ENCODE data around the gene SLC27A5. TPM values are rescaled to one million over a fixed set of nuclear protein-coding genes. Genes with fewer than 3 reads are reported as not detected.
"Not testable (repeated sequence)": the region's sequence is repeated elsewhere in the genome, so short reads cannot be mapped to it uniquely, and the experiment has no call there.

Gene SLC27A5
- total RNA-seq, 2 experiments from 2014 or later = 16.8 to 17.1 TPM

DNA sequence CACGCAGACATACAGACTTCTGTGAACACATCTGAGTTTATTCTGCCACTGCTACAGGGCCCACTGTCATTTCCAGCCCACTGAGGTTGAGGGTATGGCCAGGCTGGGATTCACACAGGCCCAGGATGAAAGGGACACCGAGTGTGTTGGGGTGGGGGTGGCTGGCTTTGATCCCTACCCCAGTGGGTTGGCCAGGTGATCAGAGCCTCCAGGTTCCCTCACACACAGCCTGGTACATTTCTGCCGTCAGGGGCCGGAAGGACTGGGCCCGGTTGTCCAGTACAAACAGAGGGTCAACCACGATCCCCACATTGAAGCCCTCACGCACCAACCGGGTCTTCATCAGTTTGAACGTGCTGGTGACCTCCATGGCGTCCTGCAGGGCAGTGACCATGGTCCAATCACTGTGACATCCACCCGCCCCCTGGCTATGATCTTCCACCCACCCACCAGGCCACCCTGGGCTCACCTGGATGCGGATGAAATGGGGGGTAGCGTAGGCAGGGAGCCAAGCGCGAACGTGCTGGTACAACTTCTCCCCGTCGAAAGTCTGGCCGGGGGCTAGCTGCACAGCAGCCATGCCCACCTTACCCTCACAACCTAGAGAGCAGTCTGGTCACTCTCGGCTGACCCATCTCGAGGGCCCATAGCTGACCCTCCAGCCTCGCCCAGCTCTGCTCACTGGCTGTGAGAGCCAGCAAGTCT is 13.3 kb downstream of the SLC27A5 start:
- ChIA-PET POLR2A (interaction anchor here (2.2 to 2.9 kb wide), 2 partner anchors 9 to 10 kb away, joined by 8 to 11 read pairs; no protein-coding TSS in a partner anchor), CTCF (interaction anchor here (0.8 to 2.2 kb wide), 3 partner anchors 10 to 16 kb away, joined by 3 to 12 read pairs (median 6); no protein-coding TSS in a partner anchor)
- DNase-seq = no peak
- Mint-ChIP-seq H3K4me3 (peak overlapping the region; percentile 93), H3K27me3 (no peaks in the 10 kb centered on the region), H3K36me3 (ENCODE audit: low read depth) (peaks cover 9% of the 10 kb centered on the region), H3K9me3 (peaks cover 8% of the 10 kb centered on the region), H3K4me1 (peaks cover 33% of the 10 kb centered on the region), H3K27ac (peak overlapping the region; percentile 81)

DNA sequence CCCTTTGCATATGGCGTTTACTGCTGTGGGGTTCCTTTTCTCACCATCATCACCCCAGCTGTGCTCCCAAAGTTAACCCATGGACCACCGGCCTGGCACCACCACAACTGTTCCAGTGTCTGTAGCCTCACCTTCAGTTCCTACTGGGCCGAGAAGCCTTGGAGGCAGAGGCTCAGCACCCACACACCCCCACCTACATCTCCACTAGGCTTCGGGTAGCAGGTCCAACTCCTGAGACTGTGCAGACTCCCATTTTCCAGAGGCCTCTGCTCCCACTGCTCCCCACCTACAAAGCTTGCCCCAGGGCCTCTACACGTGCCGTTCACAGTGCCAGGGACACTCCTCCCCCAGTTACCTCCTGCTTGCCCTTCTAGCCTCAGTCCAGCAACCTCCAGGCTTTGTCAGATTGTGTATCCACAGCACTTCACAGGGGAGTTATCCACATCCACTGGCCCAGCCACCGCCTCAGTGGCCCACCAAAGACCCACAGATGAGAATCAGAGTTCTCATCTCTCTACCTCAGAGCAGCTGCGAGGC is 14.1 kb downstream of the SLC27A5 start:
- ChIA-PET CTCF (interaction anchor here (0.8 kb wide), 1 partner anchor 16 kb away, joined by 3 read pairs; no protein-coding TSS in a partner anchor), POLR2A (no interaction called here)
- H3K4me3 Mint-ChIP-seq = peak overlapping the region; percentile 93
- H3K9me3 Mint-ChIP-seq = peaks cover 8% of the 10 kb centered on the region
- H3K36me3 Mint-ChIP-seq (ENCODE audit: low read depth) = peaks cover 9% of the 10 kb centered on the region
- DNase-seq = no peak
- H3K4me1 Mint-ChIP-seq = peaks cover 33% of the 10 kb centered on the region
- peak overlapping the region; percentile 14 for H3K27ac Mint-ChIP-seq
- no peaks in the 10 kb centered on the region for H3K27me3 Mint-ChIP-seq

GRCh38 chr19:58492265-58492664 is 19.5 kb downstream of the SLC27A5 start:
- CTCF ChIA-PET = no interaction called here
- Mint-ChIP-seq H3K4me3 (no peak overlapping the region), H3K4me1 (peaks cover 35% of the 10 kb centered on the region), H3K9me3 (no peaks in the 10 kb centered on the region), H3K36me3 (ENCODE audit: low read depth) (peaks cover 10% of the 10 kb centered on the region), H3K27ac (no peak overlapping the region), H3K27me3 (no peaks in the 10 kb centered on the region)
- DNase-seq = no peak
- POLR2A ChIA-PET = no interaction called here

- no peak for DNase-seq
- Mint-ChIP-seq H3K27me3 (no peaks in the 10 kb centered on the region), H3K9me3 (no peaks in the 10 kb centered on the region), H3K36me3 (ENCODE audit: low read depth) (peaks cover 10% of the 10 kb centered on the region), H3K4me1 (peaks cover 32% of the 10 kb centered on the region), H3K27ac (peak overlapping the region; percentile 33), H3K4me3 (no peak overlapping the region)
- ChIA-PET CTCF (no interaction called here), POLR2A (no interaction called here)
Observed at GRCh38 chr19:58491393-58491792, 20.4 kb downstream of the SLC27A5 start.

DNA sequence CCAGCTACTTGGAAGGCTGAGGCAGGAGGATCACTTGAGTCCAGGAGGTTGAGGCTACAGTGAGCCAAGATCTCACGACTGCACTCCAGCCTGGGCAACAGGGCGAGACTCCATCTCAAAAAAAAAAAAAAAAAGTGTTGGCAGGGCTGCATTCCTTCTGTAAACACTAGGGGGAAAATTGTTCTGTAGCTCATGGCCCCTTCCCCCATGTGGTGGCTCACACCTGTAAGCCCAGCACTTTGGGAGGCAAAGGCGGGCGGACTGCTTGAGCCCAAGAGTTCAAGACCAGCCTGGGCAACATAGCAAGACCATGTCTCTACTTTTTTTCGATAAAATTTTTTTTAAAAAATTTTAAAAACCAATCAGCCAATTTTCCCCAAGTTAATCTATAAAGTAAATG is 27.4 kb downstream of the SLC27A5 start:
- DNase-seq, H3K4me3 Mint-ChIP-seq, H3K27ac Mint-ChIP-seq, H3K27me3 Mint-ChIP-seq, H3K9me3 Mint-ChIP-seq, POLR2A ChIA-PET: not testable (repeated sequence)
- Mint-ChIP-seq H3K36me3 (ENCODE audit: low read depth) (peaks cover 10% of the 10 kb centered on the region), H3K4me1 (peaks cover 16% of the 10 kb centered on the region)
- CTCF ChIA-PET = interaction anchor here (1.6 kb wide), 1 partner anchor 35 kb away, joined by 7 read pairs; the partner anchor contains the start of gene ZBTB45

DNA sequence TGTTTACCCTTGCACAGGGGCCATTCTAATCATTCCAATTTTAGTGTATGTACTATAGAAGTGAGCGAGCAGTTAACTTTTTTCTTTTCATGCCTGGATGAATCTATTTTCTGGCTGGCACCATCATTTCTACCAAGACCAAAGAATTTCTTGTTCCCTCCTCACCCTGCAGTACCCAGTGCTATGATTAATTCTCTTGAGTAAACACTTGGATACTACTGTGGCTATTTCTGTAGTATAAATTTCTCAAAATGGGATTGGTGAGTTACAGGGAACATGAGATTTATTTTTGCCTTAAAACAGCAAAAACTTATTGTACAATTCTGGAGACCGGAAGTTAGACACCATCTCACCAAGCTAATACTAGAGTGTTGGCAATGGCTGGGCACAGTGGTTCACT is 28.0 kb downstream of the SLC27A5 start:
- Mint-ChIP-seq H3K36me3 (ENCODE audit: low read depth) (peaks cover 10% of the 10 kb centered on the region), H3K27me3 (no peaks in the 10 kb centered on the region), H3K4me3 (no peak overlapping the region), H3K27ac (no peak overlapping the region), H3K9me3 (no peaks in the 10 kb centered on the region), H3K4me1 (peaks cover 10% of the 10 kb centered on the region)
- ChIA-PET CTCF (interaction anchor here (1.6 kb wide), 1 partner anchor 36 kb away, joined by 7 read pairs; the partner anchor contains the start of gene ZBTB45), POLR2A (no interaction called here)
- no peak for DNase-seq

DNA sequence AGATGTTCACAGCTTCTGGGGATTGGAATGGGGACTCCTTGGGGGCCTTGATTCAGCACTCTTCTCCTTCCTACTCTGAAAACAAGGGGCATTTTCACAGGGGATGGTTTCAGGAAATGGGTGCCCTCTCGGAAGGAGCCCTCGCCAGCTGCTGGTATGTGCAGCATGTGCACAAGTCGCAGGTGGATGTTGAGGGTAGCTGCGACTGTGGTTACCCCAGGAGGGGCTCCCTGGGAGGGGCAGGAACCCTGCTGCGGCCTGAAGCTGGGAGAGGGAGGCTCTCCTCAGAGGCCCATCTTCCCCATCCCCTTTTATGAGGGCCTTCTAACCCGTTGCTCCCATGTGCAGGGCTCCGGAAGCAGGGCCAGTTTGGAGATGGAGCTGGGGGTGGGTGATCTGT is 29.4 kb downstream of the SLC27A5 start:
- H3K36me3 Mint-ChIP-seq (ENCODE audit: low read depth) = peaks cover 10% of the 10 kb centered on the region
- no peak overlapping the region for H3K27ac Mint-ChIP-seq
- no peak for DNase-seq
- no peaks in the 10 kb centered on the region for H3K9me3 Mint-ChIP-seq
- H3K4me1 Mint-ChIP-seq = peaks cover 5% of the 10 kb centered on the region
- H3K4me3 Mint-ChIP-seq = no peak overlapping the region
- ChIA-PET CTCF (no interaction called here), POLR2A (no interaction called here)
- no peaks in the 10 kb centered on the region for H3K27me3 Mint-ChIP-seq

DNA sequence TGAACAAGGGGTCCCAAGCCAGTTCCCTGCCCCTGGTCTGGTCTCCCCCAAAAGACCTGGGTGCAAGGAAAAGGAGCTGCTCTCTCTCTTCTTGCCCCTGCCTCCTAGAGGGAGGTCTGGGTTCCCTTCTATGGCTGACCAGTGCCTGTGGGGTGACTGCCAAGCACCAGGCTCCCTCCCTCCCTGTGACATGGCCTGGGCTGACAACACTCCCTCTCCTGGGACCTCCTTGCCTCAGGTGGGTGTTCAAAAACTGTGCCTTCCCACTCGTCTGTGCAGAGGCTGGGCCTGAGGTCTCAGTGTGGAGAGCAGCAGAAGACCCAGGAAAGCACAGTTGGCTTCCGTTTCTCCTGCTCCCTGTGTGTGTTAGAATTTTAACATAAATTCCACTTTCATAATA is 31.0 kb downstream of the SLC27A5 start:
- H3K27me3 Mint-ChIP-seq = no peaks in the 10 kb centered on the region
- H3K4me3 Mint-ChIP-seq = no peak overlapping the region
- no peaks in the 10 kb centered on the region for H3K9me3 Mint-ChIP-seq
- no peak overlapping the region for H3K27ac Mint-ChIP-seq
- H3K36me3 Mint-ChIP-seq (ENCODE audit: low read depth) = peaks cover 14% of the 10 kb centered on the region
- H3K4me1 Mint-ChIP-seq = peaks cover 13% of the 10 kb centered on the region
- ChIA-PET POLR2A (no interaction called here), CTCF (no interaction called here)
- DNase-seq = no peak

DNA sequence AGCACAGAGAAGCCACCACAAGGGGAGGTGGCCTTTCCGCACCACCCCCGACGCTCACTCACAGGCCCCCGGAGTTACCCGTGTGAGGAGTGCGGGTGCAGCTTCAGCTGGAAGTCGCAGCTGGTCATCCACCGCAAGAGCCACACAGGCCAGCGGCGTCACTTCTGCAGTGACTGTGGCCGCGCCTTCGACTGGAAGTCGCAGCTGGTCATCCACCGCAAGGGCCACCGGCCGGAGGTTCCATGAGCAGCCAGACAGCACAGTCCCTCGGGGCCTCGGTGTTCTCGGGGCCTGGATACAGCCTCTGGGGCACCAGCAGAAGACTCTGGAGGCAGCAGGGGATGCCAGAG is 31.3 kb downstream of the SLC27A5 start:
- POLR2A ChIA-PET = no interaction called here
- no peak for DNase-seq
- Mint-ChIP-seq H3K36me3 (ENCODE audit: low read depth) (peaks cover 14% of the 10 kb centered on the region), H3K27ac (no peak overlapping the region), H3K4me3 (no peak overlapping the region), H3K27me3 (no peaks in the 10 kb centered on the region), H3K9me3 (no peaks in the 10 kb centered on the region), H3K4me1 (peaks cover 15% of the 10 kb centered on the region)
- CTCF ChIA-PET = no interaction called here

DNA sequence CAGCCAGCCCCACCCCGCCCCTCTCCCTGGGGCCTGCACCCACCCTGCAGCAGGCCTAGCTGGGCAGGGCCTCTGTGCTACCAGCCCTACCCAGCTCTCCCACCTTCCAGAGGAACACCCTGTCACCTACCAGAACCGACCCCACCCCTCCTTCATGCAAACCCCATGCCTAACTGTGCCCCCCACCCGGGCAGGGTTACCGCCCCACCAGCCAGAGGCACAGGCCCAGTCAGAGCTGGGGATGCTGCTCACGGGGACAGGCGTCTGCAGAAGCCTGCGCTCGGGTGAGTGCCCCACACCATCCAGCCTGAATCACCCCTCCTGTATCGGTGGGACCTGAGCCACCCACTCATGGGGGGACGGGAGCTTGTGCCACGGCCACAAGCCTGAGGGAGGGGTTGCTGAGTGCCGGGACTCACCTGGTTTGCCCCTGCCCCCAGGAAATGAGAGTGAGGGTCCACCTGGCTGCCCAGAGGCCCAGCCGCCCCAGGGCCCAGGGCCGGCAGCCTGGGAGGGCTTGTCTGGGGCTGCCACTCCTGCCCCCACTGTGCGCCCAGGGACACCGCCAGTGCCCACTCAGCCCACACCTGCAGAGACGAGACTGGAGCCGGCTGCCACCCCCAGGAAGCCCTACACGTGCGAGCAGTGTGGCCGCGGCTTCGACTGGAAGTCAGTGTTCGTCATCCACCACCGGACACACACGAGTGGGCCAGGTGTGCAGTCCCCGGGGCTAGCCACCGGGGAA is 31.9 kb downstream of the SLC27A5 start:
- Mint-ChIP-seq H3K4me3 (no peak overlapping the region), H3K36me3 (ENCODE audit: low read depth) (peaks cover 13% of the 10 kb centered on the region), H3K9me3 (no peaks in the 10 kb centered on the region), H3K27ac (no peak overlapping the region), H3K27me3 (no peaks in the 10 kb centered on the region), H3K4me1 (peaks cover 21% of the 10 kb centered on the region)
- ChIA-PET CTCF (interaction anchor here (0.6 kb wide), 1 partner anchor 26 kb away, joined by 3 read pairs; no protein-coding TSS in a partner anchor), POLR2A (no interaction called here)
- no peak for DNase-seq

GRCh38 chr19:58479303-58479702 is 32.5 kb downstream of the SLC27A5 start:
- peaks cover 26% of the 10 kb centered on the region for H3K4me1 Mint-ChIP-seq
- ChIA-PET CTCF (no interaction called here), POLR2A (interaction anchor here (0.8 kb wide), 1 partner anchor 27 kb away, joined by 3 read pairs; no protein-coding TSS in a partner anchor)
- no peaks in the 10 kb centered on the region for H3K27me3 Mint-ChIP-seq
- H3K4me3 Mint-ChIP-seq = no peak overlapping the region
- no peak overlapping the region for H3K27ac Mint-ChIP-seq
- peaks cover 11% of the 10 kb centered on the region for H3K36me3 Mint-ChIP-seq (ENCODE audit: low read depth)
- H3K9me3 Mint-ChIP-seq = no peaks in the 10 kb centered on the region
- no peak for DNase-seq

GRCh38 chr19:58477871-58478270 is 33.9 kb downstream of the SLC27A5 start:
- H3K27me3 Mint-ChIP-seq = no peaks in the 10 kb centered on the region
- ChIA-PET CTCF (interaction anchor here (0.7 kb wide), 1 partner anchor 42 kb away, joined by 4 read pairs; the partner anchor contains the start of gene ZBTB45), POLR2A (interaction anchor here (1.0 kb wide), 2 partner anchors 35 to 41 kb away, joined by 3 to 4 read pairs; partner anchors contain the start of gene ZBTB45)
- no peak for DNase-seq
- peaks cover 17% of the 10 kb centered on the region for H3K36me3 Mint-ChIP-seq (ENCODE audit: low read depth)
- H3K4me3 Mint-ChIP-seq = no peak overlapping the region
- peaks cover 32% of the 10 kb centered on the region for H3K4me1 Mint-ChIP-seq
- H3K9me3 Mint-ChIP-seq = no peaks in the 10 kb centered on the region
- peak overlapping the region; percentile 99 for H3K27ac Mint-ChIP-seq

- Mint-ChIP-seq H3K9me3 (no peaks in the 10 kb centered on the region), H3K4me1 (peaks cover 32% of the 10 kb centered on the region), H3K4me3 (peak overlapping the region; percentile 95), H3K36me3 (ENCODE audit: low read depth) (peaks cover 19% of the 10 kb centered on the region), H3K27me3 (no peaks in the 10 kb centered on the region), H3K27ac (peak overlapping the region; percentile 99)
- ChIA-PET POLR2A (interaction anchor here (0.6 to 1.4 kb wide), 7 partner anchors 12 to 147 kb away, joined by 3 to 8 read pairs (median 3); partner anchors contain the start of genes ZNF324B and ZNF497), CTCF (no interaction called here)
- no peak for DNase-seq
Observed at GRCh38 chr19:58477130-58477529, 34.7 kb downstream of the SLC27A5 start.
